ENCODE data around the gene SLC49A3. TPM values are rescaled to one million over a fixed set of nuclear protein-coding genes. Genes with fewer than 3 reads are reported as not detected.
"Not testable (repeated sequence)": the region's sequence is repeated elsewhere in the genome, so short reads cannot be mapped to it uniquely, and the experiment has no call there.

Gene SLC49A3
- total RNA-seq, 2 experiments from 2014 or later, result not detected

GRCh38 chr4:700587-701264 is 11.8 kb upstream of the SLC49A3 start:
- DNase-seq (ENCODE audit: low spot score), result peak; percentile 35
- H3K4me2 ChIP-seq (ENCODE audit: low read length), result 0 out of 2 replicates have a peak overlapping the region, but pooled peaks have one; percentile 49
- H2AFZ ChIP-seq (ENCODE audit: low read length), result no peak overlapping the region
- no peaks in the 10 kb centered on the region for H4K20me1 ChIP-seq (ENCODE audit: insufficient read depth, low read length)
- H3K79me2 ChIP-seq (ENCODE audit: insufficient read depth, low read depth, low read length), result no peaks in the 10 kb centered on the region; the same call in 1 of the 2 replicates
- BruUV-seq (replicated peaks), result no TSS peak
- no peak overlapping the region for H3K27ac ChIP-seq (ENCODE audit: low read depth, low read length, poor library complexity, severe bottlenecking)
- H3K9me2 ChIP-seq (ENCODE audit: insufficient read depth, low read length), result no peaks in the 10 kb centered on the region
- peaks cover 22% of the 10 kb centered on the region for H3K4me1 ChIP-seq (ENCODE audit: insufficient read depth, low read length, poor library complexity, severe bottlenecking)
- H3K4me3 ChIP-seq (ENCODE audit: low read depth, low read length, poor library complexity, severe bottlenecking), result no peak overlapping the region
- CTCF ChIA-PET (ENCODE audit: unreplicated experiment), result no interaction called here
- TF ChIP-seq CTCF (conservative IDR thresholded peaks at IDR 0.05; ENCODE audit: low read length), result peak; percentile 36; the same call in 1 of the 2 replicates
- no peak for TF ChIP-seq EZH2phosphoT487 (IDR thresholded peaks at IDR 0.05; ENCODE audit: borderline replicate concordance, low read depth, low read length)
- POLR2A ChIA-PET, result interaction anchor here (1.2 kb wide), 1 partner anchor 227 kb away, joined by 3 read pairs; no protein-coding TSS in a partner anchor
- intact Hi-C loops (cut with micrococcal nuclease; ENCODE audit: unreplicated experiment), result no loop called here
- no peaks in the 10 kb centered on the region for H3K9me3 ChIP-seq (ENCODE audit: low read length)
- H3K36me3 ChIP-seq (ENCODE audit: insufficient read depth, low read length), result no peaks in the 10 kb centered on the region

GRCh38 chr4:699816-700580 is 11.0 kb upstream of the SLC49A3 start:
- H3K9me3 ChIP-seq (ENCODE audit: low read length), result no peaks in the 10 kb centered on the region
- H4K20me1 ChIP-seq (ENCODE audit: insufficient read depth, low read length), result no peaks in the 10 kb centered on the region
- no peaks in the 10 kb centered on the region for H3K36me3 ChIP-seq (ENCODE audit: insufficient read depth, low read length)
- H2AFZ ChIP-seq (ENCODE audit: low read length), result peak overlapping the region; percentile 19; the same call in 1 of the 2 replicates
- H3K4me2 ChIP-seq (ENCODE audit: low read length), result peak overlapping the region; percentile 49
- no peaks in the 10 kb centered on the region for H3K9me2 ChIP-seq (ENCODE audit: insufficient read depth, low read length)
- H3K4me3 ChIP-seq (ENCODE audit: low read depth, low read length, poor library complexity, severe bottlenecking), result peak overlapping the region; percentile 14
- no peak for DNase-seq (ENCODE audit: low spot score)
- ChIA-PET POLR2A (interaction anchor here (0.7 to 1.2 kb wide), 2 partner anchors 53 to 227 kb away, joined by 3 to 6 read pairs; no protein-coding TSS in a partner anchor), CTCF (ENCODE audit: unreplicated experiment) (no interaction called here)
- BruUV-seq (replicated peaks), result no TSS peak
- H3K4me1 ChIP-seq (ENCODE audit: insufficient read depth, low read length, poor library complexity, severe bottlenecking), result peaks cover 22% of the 10 kb centered on the region
- H3K79me2 ChIP-seq (ENCODE audit: insufficient read depth, low read depth, low read length), result no peaks in the 10 kb centered on the region
- no peak for TF ChIP-seq CTCF (conservative IDR thresholded peaks at IDR 0.05; ENCODE audit: low read length)
- TF ChIP-seq EZH2phosphoT487 (IDR thresholded peaks at IDR 0.05; ENCODE audit: borderline replicate concordance, low read depth, low read length), result no peak
- intact Hi-C loops (cut with micrococcal nuclease; ENCODE audit: unreplicated experiment), result no loop called here
- H3K27ac ChIP-seq (ENCODE audit: low read depth, low read length, poor library complexity, severe bottlenecking), result peak overlapping the region; percentile 46

GRCh38 chr4:694341-694940 is 5.5 kb upstream of the SLC49A3 start:
- DNase-seq (ENCODE audit: low spot score); BruUV-seq (replicated peaks); H2AFZ ChIP-seq (ENCODE audit: low read length); H3K27ac ChIP-seq (ENCODE audit: low read depth, low read length, poor library complexity, severe bottlenecking); CTCF ChIA-PET (ENCODE audit: unreplicated experiment); intact Hi-C loops (cut with micrococcal nuclease; ENCODE audit: unreplicated experiment); H3K4me2 ChIP-seq (ENCODE audit: low read length); H3K79me2 ChIP-seq (ENCODE audit: insufficient read depth, low read depth, low read length); H3K9me2 ChIP-seq (ENCODE audit: insufficient read depth, low read length); H3K9me3 ChIP-seq (ENCODE audit: low read length); H4K20me1 ChIP-seq (ENCODE audit: insufficient read depth, low read length); H3K36me3 ChIP-seq (ENCODE audit: insufficient read depth, low read length); H3K4me3 ChIP-seq (ENCODE audit: low read depth, low read length, poor library complexity, severe bottlenecking): not testable (repeated sequence)
- H3K4me1 ChIP-seq (ENCODE audit: insufficient read depth, low read length, poor library complexity, severe bottlenecking), result peaks cover 12% of the 10 kb centered on the region
- POLR2A ChIA-PET, result interaction anchor here (0.6 kb wide), 1 partner anchor 355 kb away, joined by 3 read pairs; no protein-coding TSS in a partner anchor
